WTC11 (cell line): ENCODE data around the gene NR2F1. TPM values are rescaled to one million over a fixed set of nuclear protein-coding genes. Genes with fewer than 3 reads are reported as not detected.

Experiments
- ATAC-seq: fragments of 200-7000 bp; cut with Tn5 transposase; 2 replicates; pipeline ENCODE4 v1.10.0; 2021; ENCODE audit warnings: mild to moderate bottlenecking, moderate library complexity
- CTCF ChIA-PET: fragments of 300-600 bp; sonication (Branson Sonifier 250); formaldehyde crosslinking; loops from one replicate; lab custom pipeline; 2021; ENCODE audit warnings: antibody characterized with exemption; lab: Charles Lee
- POLR2A ChIA-PET: fragments of 350-600 bp; sonication (Branson Sonifier 250); formaldehyde crosslinking; loops from one replicate; lab custom pipeline; 2021; ENCODE audit warnings: antibody characterized with exemption; lab: Charles Lee
- DNase-seq: peaks from one replicate; pipeline ENCODE4 v3.0.0; 2021; ENCODE audit warnings: low spot score
- H3K27ac Mint-ChIP-seq: 2 replicates; pipeline ENCODE4 v1.8.0; 2021; ENCODE audit warnings: mixed read lengths
- H3K27me3 Mint-ChIP-seq: 2 replicates; pipeline ENCODE4 v1.8.0; 2021; ENCODE audit warnings: low read depth, mild to moderate bottlenecking, moderate library complexity, mixed read lengths
- H3K36me3 Mint-ChIP-seq: 2 replicates; pipeline ENCODE4 v1.8.0; 2021; ENCODE audit warnings: mixed read lengths
- H3K4me1 Mint-ChIP-seq: 2 replicates; pipeline ENCODE4 v1.8.0; 2022; ENCODE audit warnings: mixed read lengths
- H3K4me3 Mint-ChIP-seq: 2 replicates; pipeline ENCODE4 v1.8.0; 2021; ENCODE audit warnings: mild to moderate bottlenecking, moderate library complexity, mixed read lengths
- H3K9me3 Mint-ChIP-seq: 2 replicates; pipeline ENCODE4 v1.8.0; 2021; ENCODE audit warnings: mixed read lengths
- CBFB ChIP-seq: sonication (generic); formaldehyde crosslinking; IDR thresholded peaks from 2 replicates; pipeline ENCODE4 v1.8.1; 2022; ENCODE audit warnings: mild to moderate bottlenecking, low read depth, missing genetic modification reagents
- CREB1 ChIP-seq: sonication (generic); formaldehyde crosslinking; IDR thresholded peaks from 2 replicates; pipeline ENCODE4 v1.8.0; 2023; ENCODE audit warnings: mild to moderate bottlenecking, missing genetic modification reagents
- CREM ChIP-seq: sonication (generic); formaldehyde crosslinking; IDR thresholded peaks from 2 replicates; pipeline ENCODE4 v1.8.1; 2022; ENCODE audit warnings: mild to moderate bottlenecking, missing genetic modification reagents, moderate library complexity
- ELF4 ChIP-seq: sonication (generic); formaldehyde crosslinking; IDR thresholded peaks from 2 replicates; pipeline ENCODE4 v1.8.1; 2022; ENCODE audit warnings: low read depth, mild to moderate bottlenecking, moderate library complexity, missing genetic modification reagents
- ESRRA ChIP-seq: sonication (generic); formaldehyde crosslinking; IDR thresholded peaks from 2 replicates; pipeline ENCODE4 v1.8.1; 2022; ENCODE audit warnings: mild to moderate bottlenecking, missing genetic modification reagents, borderline replicate concordance
- GTF2I ChIP-seq: fragments of 250-450 bp; sonication (Bioruptor Pico); conservative IDR thresholded peaks from 2 replicates; pipeline ENCODE4 v1.4.0; 2021; ENCODE audit warnings: mild to moderate bottlenecking
- NFATC4 ChIP-seq: fragments of 250-450 bp; sonication (Bioruptor Pico); IDR thresholded peaks from 2 replicates; pipeline ENCODE4 v1.9.0; 2021; ENCODE audit warnings: mild to moderate bottlenecking
- NR3C1 ChIP-seq: sonication (generic); formaldehyde crosslinking; conservative IDR thresholded peaks from 2 replicates; pipeline ENCODE4 v1.8.1; 2023; ENCODE audit warnings: low read depth, mild to moderate bottlenecking, missing genetic modification reagents
- RORB ChIP-seq: fragments of 250-450 bp; sonication (Bioruptor Pico); IDR thresholded peaks from 2 replicates; pipeline ENCODE4 v1.9.0; 2021; ENCODE audit warnings: mild to moderate bottlenecking
- SOX15 ChIP-seq: fragments of 250-450 bp; sonication (Bioruptor Pico); IDR thresholded peaks from 2 replicates; pipeline ENCODE4 v1.9.0; 2021; ENCODE audit warnings: mild to moderate bottlenecking
- SP1 ChIP-seq: sonication (generic); formaldehyde crosslinking; conservative IDR thresholded peaks from 2 replicates; pipeline ENCODE4 v1.8.1; 2022; ENCODE audit warnings: missing genetic modification reagents
- ZNF138 ChIP-seq: sonication (generic); formaldehyde crosslinking; conservative IDR thresholded peaks from 2 replicates; pipeline ENCODE4 v1.8.1; 2022; ENCODE audit warnings: mild to moderate bottlenecking, moderate library complexity, missing genetic modification reagents
- ZNF232 ChIP-seq: sonication (generic); formaldehyde crosslinking; IDR thresholded peaks from 2 replicates; pipeline ENCODE4 v1.8.0; 2022; ENCODE audit warnings: mild to moderate bottlenecking, missing genetic modification reagents
- ZNF317 ChIP-seq: sonication (generic); formaldehyde crosslinking; IDR thresholded peaks from 2 replicates; pipeline ENCODE4 v1.8.1; 2023; ENCODE audit warnings: low read depth, mild to moderate bottlenecking, moderate library complexity, missing genetic modification reagents, borderline replicate concordance
- ZNF416 ChIP-seq: fragments of 250-450 bp; sonication (Bioruptor Pico); IDR thresholded peaks from 2 replicates; pipeline ENCODE4 v1.9.0; 2021; ENCODE audit warnings: mild to moderate bottlenecking, inconsistent platforms
- ZNF423 ChIP-seq: fragments of 250-450 bp; sonication (Bioruptor Pico); IDR thresholded peaks from 2 replicates; pipeline ENCODE4 v2.1.2; 2022; ENCODE audit warnings: mild to moderate bottlenecking, moderate library complexity
- total RNA-seq: library from RNA; stranded (reverse); gene quantifications from 3 replicates; pipeline ENCODE4 v1.2.3, GENCODE V29; 2021
- TF ChIP-seq, protein P1 (sequence below): fragments of 250-450 bp; sonication (Bioruptor Pico); IDR thresholded peaks from 2 replicates; pipeline ENCODE4 v2.1.2; 2022; ENCODE audit warnings: mild to moderate bottlenecking, moderate library complexity
- TF ChIP-seq, protein P2 (sequence below): sonication (generic); formaldehyde crosslinking; IDR thresholded peaks from 2 replicates; pipeline ENCODE4 v1.8.1; 2023; ENCODE audit warnings: mild to moderate bottlenecking, missing genetic modification reagents, moderate library complexity
- TF ChIP-seq, protein P3 (sequence below): sonication (generic); formaldehyde crosslinking; conservative IDR thresholded peaks from 2 replicates; pipeline ENCODE4 v1.8.1; 2022; ENCODE audit warnings: mild to moderate bottlenecking, missing genetic modification reagents
- TF ChIP-seq, protein P4 (sequence below): sonication (generic); formaldehyde crosslinking; IDR thresholded peaks from 2 replicates; pipeline ENCODE4 v1.8.0; 2023; ENCODE audit warnings: mild to moderate bottlenecking, missing genetic modification reagents
- TF ChIP-seq, protein P5 (sequence below): fragments of 250-450 bp; sonication (Bioruptor Pico); IDR thresholded peaks from 2 replicates; pipeline ENCODE4 v1.9.0; 2021; ENCODE audit warnings: mild to moderate bottlenecking
- TF ChIP-seq, protein P6 (sequence below): fragments of 250-450 bp; sonication (Bioruptor Pico); conservative IDR thresholded peaks from 2 replicates; pipeline ENCODE4 v1.9.0; 2021; ENCODE audit warnings: mild to moderate bottlenecking
- TF ChIP-seq, protein P7 (sequence below): fragments of 200-600 bp; IDR thresholded peaks from 2 replicates; pipeline ENCODE4 v1.8.0; 2022; ENCODE audit warnings: antibody characterized with exemption

The NR2F1 gene
- total RNA-seq, 1 experiment from 2014 or later = 0.31 TPM

DNA sequence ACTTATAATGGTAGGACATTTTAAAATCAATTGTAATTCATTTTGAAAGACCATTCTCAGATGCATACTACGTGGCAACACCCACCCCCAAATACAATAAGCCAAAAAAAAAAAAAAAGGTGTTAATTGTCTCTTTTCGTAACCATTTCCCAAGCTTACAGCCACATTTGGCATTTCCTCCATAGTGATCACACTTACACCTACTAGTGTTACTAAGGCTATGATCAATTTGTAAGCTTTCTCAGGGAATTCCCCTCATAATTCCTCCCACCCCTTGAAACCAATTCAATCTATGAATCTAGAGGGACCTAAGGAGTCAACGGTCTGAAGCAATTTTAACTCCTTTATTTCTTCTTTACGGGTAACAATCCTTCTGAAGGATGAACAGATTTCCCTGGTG is 40.1 kb downstream of the NR2F1 start (continued):
- TF ChIP-seq, protein P1, sequence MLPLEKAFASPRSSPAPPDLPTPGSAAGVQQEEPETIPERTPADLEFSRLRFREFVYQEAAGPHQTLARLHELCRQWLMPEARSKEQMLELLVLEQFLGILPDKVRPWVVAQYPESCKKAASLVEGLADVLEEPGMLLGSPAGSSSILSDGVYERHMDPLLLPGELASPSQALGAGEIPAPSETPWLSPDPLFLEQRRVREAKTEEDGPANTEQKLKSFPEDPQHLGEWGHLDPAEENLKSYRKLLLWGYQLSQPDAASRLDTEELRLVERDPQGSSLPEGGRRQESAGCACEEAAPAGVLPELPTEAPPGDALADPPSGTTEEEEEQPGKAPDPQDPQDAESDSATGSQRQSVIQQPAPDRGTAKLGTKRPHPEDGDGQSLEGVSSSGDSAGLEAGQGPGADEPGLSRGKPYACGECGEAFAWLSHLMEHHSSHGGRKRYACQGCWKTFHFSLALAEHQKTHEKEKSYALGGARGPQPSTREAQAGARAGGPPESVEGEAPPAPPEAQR (CRISPR knock-in tag) = no peak
- TF ChIP-seq, protein P2, sequence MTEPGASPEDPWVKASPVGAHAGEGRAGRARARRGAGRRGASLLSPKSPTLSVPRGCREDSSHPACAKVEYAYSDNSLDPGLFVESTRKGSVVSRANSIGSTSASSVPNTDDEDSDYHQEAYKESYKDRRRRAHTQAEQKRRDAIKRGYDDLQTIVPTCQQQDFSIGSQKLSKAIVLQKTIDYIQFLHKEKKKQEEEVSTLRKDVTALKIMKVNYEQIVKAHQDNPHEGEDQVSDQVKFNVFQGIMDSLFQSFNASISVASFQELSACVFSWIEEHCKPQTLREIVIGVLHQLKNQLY (CRISPR knock-in tag) = no peak
- TF ChIP-seq SOX15 (CRISPR knock-in tag) = no peak

DNA sequence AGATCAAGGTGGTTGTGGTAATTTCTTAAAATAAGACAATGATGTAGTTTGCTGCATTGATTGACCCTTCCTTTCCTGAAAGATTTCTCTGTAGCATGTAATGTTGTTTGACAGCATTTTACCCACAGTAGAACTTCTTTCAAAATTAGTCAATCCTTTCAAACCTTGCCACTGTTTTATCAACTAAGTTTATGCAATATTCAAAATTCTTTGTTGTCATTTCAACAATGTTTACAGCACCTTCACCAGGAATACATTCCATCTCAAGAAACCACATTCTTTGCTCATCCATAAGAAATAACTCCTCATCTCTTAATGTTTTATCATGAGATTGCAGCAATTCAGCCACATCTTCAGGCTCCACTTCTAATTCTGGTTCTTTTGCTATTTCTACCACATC is 43.8 kb downstream of the NR2F1 start:
- Mint-ChIP-seq H3K36me3 (no peaks in the 10 kb centered on the region), H3K4me1 (peaks cover 1% of the 10 kb centered on the region)
- POLR2A ChIA-PET = interaction anchor here (0.6 to 0.7 kb wide), 3 partner anchors 12 to 850 kb away, joined by 3 to 6 read pairs (median 4); no protein-coding TSS in a partner anchor
- TF ChIP-seq SP1 (CRISPR knock-in tag) = no peak
- TF ChIP-seq, protein P3, sequence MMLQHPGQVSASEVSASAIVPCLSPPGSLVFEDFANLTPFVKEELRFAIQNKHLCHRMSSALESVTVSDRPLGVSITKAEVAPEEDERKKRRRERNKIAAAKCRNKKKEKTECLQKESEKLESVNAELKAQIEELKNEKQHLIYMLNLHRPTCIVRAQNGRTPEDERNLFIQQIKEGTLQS (CRISPR knock-in tag) = no peak
- no peak for TF ChIP-seq GTF2I (CRISPR knock-in tag)
- TF ChIP-seq, protein P4, sequence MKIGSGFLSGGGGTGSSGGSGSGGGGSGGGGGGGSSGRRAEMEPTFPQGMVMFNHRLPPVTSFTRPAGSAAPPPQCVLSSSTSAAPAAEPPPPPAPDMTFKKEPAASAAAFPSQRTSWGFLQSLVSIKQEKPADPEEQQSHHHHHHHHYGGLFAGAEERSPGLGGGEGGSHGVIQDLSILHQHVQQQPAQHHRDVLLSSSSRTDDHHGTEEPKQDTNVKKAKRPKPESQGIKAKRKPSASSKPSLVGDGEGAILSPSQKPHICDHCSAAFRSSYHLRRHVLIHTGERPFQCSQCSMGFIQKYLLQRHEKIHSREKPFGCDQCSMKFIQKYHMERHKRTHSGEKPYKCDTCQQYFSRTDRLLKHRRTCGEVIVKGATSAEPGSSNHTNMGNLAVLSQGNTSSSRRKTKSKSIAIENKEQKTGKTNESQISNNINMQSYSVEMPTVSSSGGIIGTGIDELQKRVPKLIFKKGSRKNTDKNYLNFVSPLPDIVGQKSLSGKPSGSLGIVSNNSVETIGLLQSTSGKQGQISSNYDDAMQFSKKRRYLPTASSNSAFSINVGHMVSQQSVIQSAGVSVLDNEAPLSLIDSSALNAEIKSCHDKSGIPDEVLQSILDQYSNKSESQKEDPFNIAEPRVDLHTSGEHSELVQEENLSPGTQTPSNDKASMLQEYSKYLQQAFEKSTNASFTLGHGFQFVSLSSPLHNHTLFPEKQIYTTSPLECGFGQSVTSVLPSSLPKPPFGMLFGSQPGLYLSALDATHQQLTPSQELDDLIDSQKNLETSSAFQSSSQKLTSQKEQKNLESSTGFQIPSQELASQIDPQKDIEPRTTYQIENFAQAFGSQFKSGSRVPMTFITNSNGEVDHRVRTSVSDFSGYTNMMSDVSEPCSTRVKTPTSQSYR (CRISPR knock-in tag) = no peak
- no peak for TF ChIP-seq ZNF138
- TF ChIP-seq ESRRA (CRISPR knock-in tag) = no peak
- TF ChIP-seq, protein P5, sequence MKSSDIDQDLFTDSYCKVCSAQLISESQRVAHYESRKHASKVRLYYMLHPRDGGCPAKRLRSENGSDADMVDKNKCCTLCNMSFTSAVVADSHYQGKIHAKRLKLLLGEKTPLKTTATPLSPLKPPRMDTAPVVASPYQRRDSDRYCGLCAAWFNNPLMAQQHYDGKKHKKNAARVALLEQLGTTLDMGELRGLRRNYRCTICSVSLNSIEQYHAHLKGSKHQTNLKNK = no peak
- TF ChIP-seq, protein P6, sequence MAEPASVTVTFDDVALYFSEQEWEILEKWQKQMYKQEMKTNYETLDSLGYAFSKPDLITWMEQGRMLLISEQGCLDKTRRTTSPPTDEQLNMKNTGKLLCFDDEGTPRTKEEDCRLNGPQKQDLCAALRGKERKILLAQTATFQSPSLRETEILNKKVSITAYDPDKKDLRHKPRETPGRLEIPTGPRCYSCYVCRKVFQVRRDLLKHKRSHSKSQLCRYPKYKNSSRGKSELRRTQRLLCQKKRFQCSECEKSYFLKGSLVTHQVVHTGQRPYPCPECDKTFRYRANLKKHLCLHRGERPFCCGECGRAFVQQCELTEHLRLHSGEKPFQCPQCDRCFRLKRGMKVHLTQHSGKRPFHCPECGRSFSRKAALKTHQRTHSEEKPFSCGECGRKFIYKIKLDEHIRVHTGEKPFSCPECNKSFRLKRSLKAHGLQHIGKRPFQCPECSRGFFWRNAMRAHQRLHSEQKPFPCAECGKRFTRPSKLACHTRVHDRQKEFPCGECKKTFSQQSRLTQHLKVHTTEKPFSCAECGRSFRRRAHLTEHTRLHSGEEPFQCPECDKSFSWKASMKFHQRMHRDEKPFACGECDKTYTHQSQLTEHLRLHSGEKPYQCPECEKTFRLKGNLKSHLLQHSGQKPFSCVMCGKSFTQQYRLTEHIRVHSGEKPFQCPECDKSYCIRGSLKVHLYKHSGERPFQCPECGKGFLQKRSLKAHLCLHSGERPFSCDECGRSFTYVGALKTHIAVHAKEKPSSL (CRISPR knock-in tag) = no peak
- no peak for TF ChIP-seq NFATC4
- no peak for TF ChIP-seq ELF4 (CRISPR knock-in tag)
- no peak for TF ChIP-seq ZNF416 (CRISPR knock-in tag)
- TF ChIP-seq ZNF317 (CRISPR knock-in tag) = no peak
- TF ChIP-seq ZNF423 (CRISPR knock-in tag) = no peak
- no peak for TF ChIP-seq ZNF232 (CRISPR knock-in tag)
- TF ChIP-seq RORB = no peak
- TF ChIP-seq, protein P7, sequence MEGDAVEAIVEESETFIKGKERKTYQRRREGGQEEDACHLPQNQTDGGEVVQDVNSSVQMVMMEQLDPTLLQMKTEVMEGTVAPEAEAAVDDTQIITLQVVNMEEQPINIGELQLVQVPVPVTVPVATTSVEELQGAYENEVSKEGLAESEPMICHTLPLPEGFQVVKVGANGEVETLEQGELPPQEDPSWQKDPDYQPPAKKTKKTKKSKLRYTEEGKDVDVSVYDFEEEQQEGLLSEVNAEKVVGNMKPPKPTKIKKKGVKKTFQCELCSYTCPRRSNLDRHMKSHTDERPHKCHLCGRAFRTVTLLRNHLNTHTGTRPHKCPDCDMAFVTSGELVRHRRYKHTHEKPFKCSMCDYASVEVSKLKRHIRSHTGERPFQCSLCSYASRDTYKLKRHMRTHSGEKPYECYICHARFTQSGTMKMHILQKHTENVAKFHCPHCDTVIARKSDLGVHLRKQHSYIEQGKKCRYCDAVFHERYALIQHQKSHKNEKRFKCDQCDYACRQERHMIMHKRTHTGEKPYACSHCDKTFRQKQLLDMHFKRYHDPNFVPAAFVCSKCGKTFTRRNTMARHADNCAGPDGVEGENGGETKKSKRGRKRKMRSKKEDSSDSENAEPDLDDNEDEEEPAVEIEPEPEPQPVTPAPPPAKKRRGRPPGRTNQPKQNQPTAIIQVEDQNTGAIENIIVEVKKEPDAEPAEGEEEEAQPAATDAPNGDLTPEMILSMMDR = no peak
- no peak for TF ChIP-seq CREM
- TF ChIP-seq CBFB = no peak
- no peak for TF ChIP-seq CREB1
- no peak for TF ChIP-seq NR3C1 (CRISPR knock-in tag)
- TF ChIP-seq, all 79 proteins: peak for 0
- CTCF ChIA-PET = no interaction called here
- ATAC-seq (no peak), DNase-seq (no peak)
- peaks cover 34% of the 10 kb centered on the region for H3K27me3 Mint-ChIP-seq
- no peak overlapping the region for H3K4me3 Mint-ChIP-seq
- no peaks in the 10 kb centered on the region for H3K9me3 Mint-ChIP-seq
- H3K27ac Mint-ChIP-seq = no peak overlapping the region
